ENCODE results near the gene IQCF2. TPM values are rescaled to one million over a fixed set of nuclear protein-coding genes. Genes with fewer than 3 reads are reported as not detected.

The IQCF2 gene
- total RNA-seq, 1 donor from 2014 or later, result not detected

- Mint-ChIP-seq H3K9me3 (ENCODE audit: unreplicated experiment) (no peaks in the 10 kb centered on the region), H3K36me3 (ENCODE audit: low read depth, unreplicated experiment) (no peaks in the 10 kb centered on the region), H3K4me3 (ENCODE audit: unreplicated experiment) (no peak within 1 kb of the TSS), H3K4me1 (ENCODE audit: unreplicated experiment) (no peaks in the 10 kb centered on the region), H3K27ac (ENCODE audit: unreplicated experiment) (no peak within 1 kb of the TSS), H3K27me3 (ENCODE audit: unreplicated experiment) (peaks cover 15% of the 10 kb centered on the region)
- DNase-seq (ENCODE audit: low spot score), result no peak
- no peak for TF ChIP-seq CTCF (IDR thresholded peaks at IDR 0.05; ENCODE audit: unreplicated experiment)
These were observed 14.1 kb downstream of the IQCF2 start, which contains the start of gene IQCF5 for GRCh38 chr3:51875501-51875900. IQCF5 (minus strand) TSS chr3:51875601; CDS start chr3:51875531, 70 bp downstream.

- Mint-ChIP-seq H3K36me3 (ENCODE audit: low read depth, unreplicated experiment) (no peaks in the 10 kb centered on the region), H3K27ac (ENCODE audit: unreplicated experiment) (no peak overlapping the region), H3K4me1 (ENCODE audit: unreplicated experiment) (no peaks in the 10 kb centered on the region), H3K27me3 (ENCODE audit: unreplicated experiment) (peaks cover 15% of the 10 kb centered on the region), H3K4me3 (ENCODE audit: unreplicated experiment) (no peak overlapping the region), H3K9me3 (ENCODE audit: unreplicated experiment) (no peaks in the 10 kb centered on the region)
- DNase-seq (ENCODE audit: low spot score), result no peak
- no peak for TF ChIP-seq CTCF (IDR thresholded peaks at IDR 0.05; ENCODE audit: unreplicated experiment)
These were observed 14.8 kb downstream of the IQCF2 start for GRCh38 chr3:51876186-51876585.

- peaks cover 11% of the 10 kb centered on the region for H3K27me3 Mint-ChIP-seq (ENCODE audit: unreplicated experiment)
- no peak overlapping the region for H3K27ac Mint-ChIP-seq (ENCODE audit: unreplicated experiment)
- no peak for TF ChIP-seq CTCF (IDR thresholded peaks at IDR 0.05; ENCODE audit: unreplicated experiment)
- H3K36me3 Mint-ChIP-seq (ENCODE audit: low read depth, unreplicated experiment), result no peaks in the 10 kb centered on the region
- peaks cover 5% of the 10 kb centered on the region for H3K4me1 Mint-ChIP-seq (ENCODE audit: unreplicated experiment)
- no peaks in the 10 kb centered on the region for H3K9me3 Mint-ChIP-seq (ENCODE audit: unreplicated experiment)
- no peak overlapping the region for H3K4me3 Mint-ChIP-seq (ENCODE audit: unreplicated experiment)
- DNase-seq (ENCODE audit: low spot score), result no peak
These were observed 18.5 kb downstream of the IQCF2 start for GRCh38 chr3:51879937-51880336.

DNA sequence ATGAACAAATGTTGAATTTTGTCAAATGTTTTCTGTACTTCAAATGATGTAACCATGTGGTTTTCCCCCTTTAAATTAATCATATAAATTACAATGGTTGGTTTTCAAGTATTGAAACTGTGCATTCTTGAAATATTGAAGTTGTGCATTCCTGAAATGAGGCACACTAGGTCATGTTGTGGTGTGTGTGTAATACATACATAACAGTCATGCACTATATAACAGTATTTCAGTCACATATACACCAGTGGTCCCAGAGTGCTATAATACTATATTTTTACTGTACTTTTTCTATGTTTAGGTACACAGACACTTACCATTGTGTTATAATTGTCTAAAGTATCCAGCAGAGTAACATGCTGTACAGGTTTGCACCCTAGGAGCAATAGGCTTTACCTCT is 25.0 kb downstream of the IQCF2 start:
- DNase-seq (ENCODE audit: low spot score), result no peak
- no peak overlapping the region for H3K27ac Mint-ChIP-seq (ENCODE audit: unreplicated experiment)
- no peaks in the 10 kb centered on the region for H3K36me3 Mint-ChIP-seq (ENCODE audit: low read depth, unreplicated experiment)
- H3K4me1 Mint-ChIP-seq (ENCODE audit: unreplicated experiment), result peaks cover 11% of the 10 kb centered on the region
- no peaks in the 10 kb centered on the region for H3K9me3 Mint-ChIP-seq (ENCODE audit: unreplicated experiment)
- TF ChIP-seq CTCF (IDR thresholded peaks at IDR 0.05; ENCODE audit: unreplicated experiment), result no peak
- H3K4me3 Mint-ChIP-seq (ENCODE audit: unreplicated experiment), result no peak overlapping the region
- H3K27me3 Mint-ChIP-seq (ENCODE audit: unreplicated experiment), result no peaks in the 10 kb centered on the region

- H3K27me3 Mint-ChIP-seq (ENCODE audit: unreplicated experiment), result no peaks in the 10 kb centered on the region
- H3K4me1 Mint-ChIP-seq (ENCODE audit: unreplicated experiment), result peaks cover 11% of the 10 kb centered on the region
- H3K36me3 Mint-ChIP-seq (ENCODE audit: low read depth, unreplicated experiment), result no peaks in the 10 kb centered on the region
- H3K27ac Mint-ChIP-seq (ENCODE audit: unreplicated experiment), result no peak overlapping the region
- TF ChIP-seq CTCF (IDR thresholded peaks at IDR 0.05; ENCODE audit: unreplicated experiment), result no peak
- H3K4me3 Mint-ChIP-seq (ENCODE audit: unreplicated experiment), result no peak overlapping the region
- DNase-seq (ENCODE audit: low spot score), result no peak
- no peaks in the 10 kb centered on the region for H3K9me3 Mint-ChIP-seq (ENCODE audit: unreplicated experiment)
These were observed 26.2 kb downstream of the IQCF2 start for GRCh38 chr3:51887620-51888019.

All from endothelial cell (in vitro differentiated cells).